Gastroesophageal sphincter (tissue), 4 donors: ENCODE measurements around the gene RHCE. TPM values are rescaled to one million over a fixed set of nuclear protein-coding genes. Genes with fewer than 3 reads are reported as not detected.
"Not testable (repeated sequence)": the region's sequence is repeated elsewhere in the genome, so short reads cannot be mapped to it uniquely, and the experiment has no call there.

Source experiments
- ATAC-seq: fragments of 150-250 bp; one replicate; pipeline ENCODE4 v1.9.1; 2016; ENCODE audit warnings: mild to moderate bottlenecking, moderate library complexity
- H3K27ac ChIP-seq, 4 donors: fragments of 200-600 bp; sonication (generic) in 3 of 4; 1 replicate in 3 of 4; 2 replicates in 1 of 4; pipeline ENCODE4 v1.5.1; 2016 to 2019
- H3K27me3 ChIP-seq: fragments of 200-600 bp; sonication (generic); one replicate; pipeline ENCODE4 v1.5.1; 2019
- H3K36me3 ChIP-seq, 2 donors: fragments of 200-600 bp; sonication (generic); one replicate each; pipeline ENCODE4 v1.5.1; 2019; ENCODE audit warnings: control low read depth in 1 of 2
- H3K4me1 ChIP-seq, 3 donors: fragments of 200-600 bp; sonication (generic); 1 replicate in 2 of 3; 2 replicates in 1 of 3; pipeline ENCODE4 v1.5.1; 2016 to 2019; ENCODE audit warnings: control low read depth in 2 of 3
- H3K4me3 ChIP-seq, 2 donors: fragments of 200-600 bp; sonication (generic); one replicate each; pipeline ENCODE4 v1.5.1; 2019; ENCODE audit warnings: mild to moderate bottlenecking in 1 of 2, moderate library complexity in 1 of 2
- H3K9me3 ChIP-seq, 3 donors: fragments of 200-600 bp; sonication (generic); one replicate each; pipeline ENCODE4 v1.5.1; 2017 to 2019; ENCODE audit warnings: control low read depth in 2 of 3
- CTCF ChIP-seq, 4 experiments: fragments of 200-600 bp in 2 of 4; fragments of 450-650 bp in 2 of 4; sonication (generic) in 1 of 4; IDR thresholded peaks; one replicate each; pipeline ENCODE4 v1.5.1; 2017 to 2019; ENCODE audit warnings: antibody characterized with exemption in 4 of 4, mild to moderate bottlenecking in 2 of 4, moderate library complexity in 2 of 4
- WGBS, 2 donors: methylation state at CpG; one replicate each; pipeline ENCODE4 v1.1.5; 2018; ENCODE audit warnings: low coverage in 1 of 2; 5-methylcytosine and 5-hydroxymethylcytosine counted together
- total RNA-seq, 4 donors: library from RNA; depleted of rRNA; stranded (reverse); fragments of >200 nt; gene quantifications; one replicate each; pipeline ENCODE4 v1.1.0, GENCODE V29; 2016

The RHCE gene
- total RNA-seq, 4 donors from 2014 or later, result not detected

GRCh38 chr1:25336922-25337354 lies 83.7 kb downstream of the RHCE start:
- peak; percentile 38 for ATAC-seq
- not testable (repeated sequence) for H3K27me3 ChIP-seq, H3K9me3 ChIP-seq, H3K36me3 ChIP-seq
- peak overlapping the region; percentile 77 to 96 for H3K4me3 ChIP-seq
- 0% methylated on average over 7 to 11 of the region's 29 CpGs for WGBS, 2 donors
- H3K4me1 ChIP-seq, result peaks cover 5 to 30% (median 11%) of the 10 kb centered on the region in 3 donors
- TF ChIP-seq CTCF (IDR thresholded peaks at IDR 0.05), result peak in 1 of 4 experiments; percentile 32
- peak overlapping the region in 1 of 4 donors; percentile 49 for H3K27ac ChIP-seq

GRCh38 chr1:25329950-25330349 lies 90.7 kb downstream of the RHCE start:
- not testable (repeated sequence) for ATAC-seq, H3K4me1 ChIP-seq, H3K9me3 ChIP-seq, H3K27ac ChIP-seq, H3K36me3 ChIP-seq, H3K4me3 ChIP-seq, H3K27me3 ChIP-seq
- WGBS, 2 donors, result 0 to 44% methylated on average over 1 to 5 of the region's 5 CpGs

GRCh38 chr1:25329336-25329735 lies 91.3 kb downstream of the RHCE start:
- not testable (repeated sequence) for H3K4me3 ChIP-seq, H3K27me3 ChIP-seq, H3K27ac ChIP-seq, H3K36me3 ChIP-seq, ATAC-seq, H3K9me3 ChIP-seq, H3K4me1 ChIP-seq
- 84% methylated on average over 5 of the region's 5 CpGs; no CpG with 5 or more reads in 1 of the 2 donors for WGBS, 2 donors

- 57% methylated on average over 4 of the region's 4 CpGs; no CpG with 5 or more reads in 1 of the 2 donors for WGBS, 2 donors
- ATAC-seq, result not testable (repeated sequence)
Measured at GRCh38 chr1:25328791-25329185, 91.8 kb downstream of the RHCE start.

GRCh38 chr1:25327864-25328790 lies 92.5 kb downstream of the RHCE start:
- not testable (repeated sequence) for ATAC-seq, H3K4me3 ChIP-seq, H3K27me3 ChIP-seq, H3K27ac ChIP-seq, H3K36me3 ChIP-seq, H3K9me3 ChIP-seq, H3K4me1 ChIP-seq
- WGBS, 2 donors, result no CpG with 5 or more reads among the region's 17 CpGs

More at GRCh38 chr1:25328791-25329185, 91.8 kb downstream of the RHCE start:
- not testable (repeated sequence) for H3K4me3 ChIP-seq, H3K27ac ChIP-seq, H3K27me3 ChIP-seq, H3K9me3 ChIP-seq, H3K36me3 ChIP-seq, H3K4me1 ChIP-seq

- H3K27ac ChIP-seq, ATAC-seq, H3K27me3 ChIP-seq, H3K9me3 ChIP-seq, H3K36me3 ChIP-seq, H3K4me3 ChIP-seq, H3K4me1 ChIP-seq: not testable (repeated sequence)
- 100% methylated on average over 1 of the region's 3 CpGs; no CpG with 5 or more reads in 1 of the 2 donors for WGBS, 2 donors
Measured at GRCh38 chr1:25324407-25324806, 96.2 kb downstream of the RHCE start.

GRCh38 chr1:25322127-25322526 lies 98.5 kb downstream of the RHCE start:
- H3K4me3 ChIP-seq, H3K9me3 ChIP-seq, H3K27ac ChIP-seq, H3K4me1 ChIP-seq, H3K27me3 ChIP-seq, ATAC-seq: not testable (repeated sequence)
- H3K36me3 ChIP-seq, result peaks cover 0 to 13% of the 10 kb centered on the region in 2 donors
- WGBS, 2 donors, result 87% methylated on average over 6 of the region's 9 CpGs; no CpG with 5 or more reads in 1 of the 2 donors

- H3K9me3 ChIP-seq, H3K4me3 ChIP-seq, H3K4me1 ChIP-seq, H3K27me3 ChIP-seq, H3K27ac ChIP-seq, ATAC-seq: not testable (repeated sequence)
- WGBS, 2 donors, result 72% methylated on average over 9 of the region's 9 CpGs; no CpG with 5 or more reads in 1 of the 2 donors
- peaks cover 0 to 13% of the 10 kb centered on the region in 2 donors for H3K36me3 ChIP-seq
Measured at GRCh38 chr1:25320314-25320938, 100.2 kb downstream of the RHCE start.

GRCh38 chr1:25312806-25313470 lies 107.7 kb downstream of the RHCE start:
- not testable (repeated sequence) for H3K4me1 ChIP-seq, H3K9me3 ChIP-seq, H3K36me3 ChIP-seq, H3K27me3 ChIP-seq, ATAC-seq, H3K27ac ChIP-seq, H3K4me3 ChIP-seq
